ENCODE measurements around the gene CGN.
A peak's percentile ranks its signal among the peaks of the same experiment; 100 is the strongest.

Gene CGN

GRCh38 chr1:151583796-151584195 is 72.6 kb downstream of the CGN start:
- no peak for TF ChIP-seq CTCF (IDR thresholded peaks at IDR 0.05; ENCODE audit: low read depth, low read length)
- H3K4me3 ChIP-seq (replicated peaks in 1 of 2; ENCODE audit: low read depth in 2 of 2, low read length in 2 of 2): no peak overlapping the region
- DNase-seq (ENCODE audit: low read depth in 2 of 2): no peak

- TF ChIP-seq CTCF (IDR thresholded peaks at IDR 0.05; ENCODE audit: low read depth, low read length): no peak
- DNase-seq (ENCODE audit: low read depth in 2 of 2): no peak
- H3K4me3 ChIP-seq (replicated peaks in 1 of 2; ENCODE audit: low read depth in 2 of 2, low read length in 2 of 2): no peak overlapping the region
Measured at GRCh38 chr1:151584278-151584677, 73.1 kb downstream of the CGN start.

- no peak for DNase-seq (ENCODE audit: low read depth in 2 of 2)
- no peak for TF ChIP-seq CTCF (IDR thresholded peaks at IDR 0.05; ENCODE audit: low read depth, low read length)
- H3K4me3 ChIP-seq (replicated peaks in 1 of 2; ENCODE audit: low read depth in 2 of 2, low read length in 2 of 2): no peak overlapping the region
Measured at GRCh38 chr1:151584780-151585179, 73.6 kb downstream of the CGN start.

GRCh38 chr1:151585622-151586021 is 74.4 kb downstream of the CGN start:
- peak; percentile 37 to 59 for DNase-seq (ENCODE audit: low read depth in 2 of 2)
- no peak overlapping the region for H3K4me3 ChIP-seq (replicated peaks in 1 of 2; ENCODE audit: low read depth in 2 of 2, low read length in 2 of 2)
- no peak for TF ChIP-seq CTCF (IDR thresholded peaks at IDR 0.05; ENCODE audit: low read depth, low read length)

Measured in cardiac fibroblast (primary cell).